ENCODE data around the gene SEC31B. TPM values are rescaled to one million over a fixed set of nuclear protein-coding genes. Genes with fewer than 3 reads are reported as not detected.

The SEC31B gene
- total RNA-seq, 1 donor: 5.4 TPM

DNA sequence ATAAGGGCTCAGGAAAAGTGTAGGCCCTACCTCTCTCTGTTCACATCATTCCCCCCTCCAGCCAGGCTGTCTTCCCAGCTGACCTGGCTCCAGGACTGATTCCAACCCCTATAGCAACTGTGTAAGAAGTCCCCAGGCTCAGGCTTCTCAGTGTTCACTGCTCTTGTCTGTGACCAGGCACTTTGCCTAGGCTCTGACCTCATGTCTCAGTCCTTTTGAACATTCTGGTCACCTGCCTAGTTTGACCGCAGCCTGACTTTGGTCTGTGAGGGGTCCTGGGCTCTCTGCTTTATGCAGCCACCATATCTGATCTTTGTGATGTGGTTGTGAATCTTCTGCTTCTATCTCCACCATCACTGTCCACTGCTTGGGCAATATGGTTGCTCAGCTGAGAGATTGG lies 40.6 kb upstream of the SEC31B start:
- Histone ChIP-seq H3K4me1 (ENCODE audit: insufficient read depth, low read length) (peaks cover 14% of the 10 kb centered on the region), H3K4me3 (ENCODE audit: insufficient read depth, low read length) (no peak overlapping the region), H3K4me2 (ENCODE audit: insufficient read depth, low read length) (no peak overlapping the region), H3K9me3 (ENCODE audit: low read depth, low read length) (no peaks in the 10 kb centered on the region), H4K20me1 (ENCODE audit: insufficient read depth, low read length) (peaks cover 8% of the 10 kb centered on the region), H2AFZ (ENCODE audit: low read length) (no peak overlapping the region), H3K36me3 (ENCODE audit: insufficient read depth, low read length) (peaks cover 11% of the 10 kb centered on the region), H3K79me2 (ENCODE audit: insufficient read depth, low read length) (no peaks in the 10 kb centered on the region), H3K27me3 (ENCODE audit: insufficient read depth, low read length) (peaks cover 11% of the 10 kb centered on the region), H3K27ac (ENCODE audit: low read depth, low read length) (no peak overlapping the region)
- TF ChIP-seq, protein P1, sequence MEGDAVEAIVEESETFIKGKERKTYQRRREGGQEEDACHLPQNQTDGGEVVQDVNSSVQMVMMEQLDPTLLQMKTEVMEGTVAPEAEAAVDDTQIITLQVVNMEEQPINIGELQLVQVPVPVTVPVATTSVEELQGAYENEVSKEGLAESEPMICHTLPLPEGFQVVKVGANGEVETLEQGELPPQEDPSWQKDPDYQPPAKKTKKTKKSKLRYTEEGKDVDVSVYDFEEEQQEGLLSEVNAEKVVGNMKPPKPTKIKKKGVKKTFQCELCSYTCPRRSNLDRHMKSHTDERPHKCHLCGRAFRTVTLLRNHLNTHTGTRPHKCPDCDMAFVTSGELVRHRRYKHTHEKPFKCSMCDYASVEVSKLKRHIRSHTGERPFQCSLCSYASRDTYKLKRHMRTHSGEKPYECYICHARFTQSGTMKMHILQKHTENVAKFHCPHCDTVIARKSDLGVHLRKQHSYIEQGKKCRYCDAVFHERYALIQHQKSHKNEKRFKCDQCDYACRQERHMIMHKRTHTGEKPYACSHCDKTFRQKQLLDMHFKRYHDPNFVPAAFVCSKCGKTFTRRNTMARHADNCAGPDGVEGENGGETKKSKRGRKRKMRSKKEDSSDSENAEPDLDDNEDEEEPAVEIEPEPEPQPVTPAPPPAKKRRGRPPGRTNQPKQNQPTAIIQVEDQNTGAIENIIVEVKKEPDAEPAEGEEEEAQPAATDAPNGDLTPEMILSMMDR (IDR thresholded peaks at IDR 0.05; ENCODE audit: extremely low read depth, low read depth, low read length): no peak
- no peak for DNase-seq (ENCODE audit: insufficient read length, low spot score, missing footprints)

DNA sequence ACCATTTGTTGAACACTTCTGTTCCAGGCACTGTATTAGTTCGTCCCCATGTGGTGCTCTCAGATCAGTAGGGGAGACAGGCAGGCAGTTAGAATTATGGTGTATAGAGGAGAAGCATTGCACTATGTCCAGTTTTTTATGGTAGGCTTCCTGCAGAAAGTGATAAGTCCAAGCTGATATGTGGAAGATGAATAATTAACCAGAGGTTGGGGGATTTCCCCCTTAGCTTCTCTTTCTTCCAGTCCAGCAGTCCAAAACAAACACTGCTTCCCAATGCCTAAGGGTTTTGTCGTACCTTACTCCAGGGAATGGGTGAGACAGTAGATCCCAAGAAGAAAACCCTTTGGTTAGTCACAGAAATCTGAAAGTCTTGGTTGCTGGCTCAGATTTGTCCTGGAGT lies 35.2 kb upstream of the SEC31B start:
- Histone ChIP-seq H4K20me1 (ENCODE audit: insufficient read depth, low read length) (peaks cover under 1% of the 10 kb centered on the region), H3K4me3 (ENCODE audit: insufficient read depth, low read length) (no peak overlapping the region), H3K27me3 (ENCODE audit: insufficient read depth, low read length) (no peaks in the 10 kb centered on the region), H3K4me2 (ENCODE audit: insufficient read depth, low read length) (no peak overlapping the region), H3K27ac (ENCODE audit: low read depth, low read length) (no peak overlapping the region), H2AFZ (ENCODE audit: low read length) (no peak overlapping the region), H3K79me2 (ENCODE audit: insufficient read depth, low read length) (no peaks in the 10 kb centered on the region), H3K9me3 (ENCODE audit: low read depth, low read length) (no peaks in the 10 kb centered on the region), H3K4me1 (ENCODE audit: insufficient read depth, low read length) (no peaks in the 10 kb centered on the region), H3K36me3 (ENCODE audit: insufficient read depth, low read length) (peaks cover 20% of the 10 kb centered on the region)
- no peak for DNase-seq (ENCODE audit: insufficient read length, low spot score, missing footprints)
- TF ChIP-seq, protein P1 (IDR thresholded peaks at IDR 0.05; ENCODE audit: extremely low read depth, low read depth, low read length): no peak

DNA sequence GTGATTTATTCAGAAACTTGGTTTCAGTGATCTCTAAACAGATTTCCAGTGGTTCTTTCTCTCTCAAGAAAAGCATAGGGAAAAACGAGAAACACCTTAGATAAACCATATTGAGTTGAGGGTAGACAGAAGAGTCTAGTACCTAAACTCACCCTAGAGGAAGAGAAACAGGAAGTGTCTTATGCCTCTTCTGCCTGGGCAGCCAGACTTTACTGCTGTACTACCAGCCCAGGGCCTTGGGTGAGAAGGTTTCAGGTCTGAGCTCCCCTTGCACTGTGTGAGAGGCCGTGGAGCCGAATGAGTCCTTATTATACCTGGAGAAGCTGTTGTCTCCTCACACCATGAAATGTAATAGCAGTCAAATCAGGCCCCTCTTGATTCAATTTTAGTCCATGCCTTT lies 34.3 kb upstream of the SEC31B start:
- peaks cover 30% of the 10 kb centered on the region for H3K36me3 ChIP-seq (ENCODE audit: insufficient read depth, low read length)
- no peaks in the 10 kb centered on the region for H3K79me2 ChIP-seq (ENCODE audit: insufficient read depth, low read length)
- H3K4me3 ChIP-seq (ENCODE audit: insufficient read depth, low read length): no peak overlapping the region
- no peaks in the 10 kb centered on the region for H3K27me3 ChIP-seq (ENCODE audit: insufficient read depth, low read length)
- TF ChIP-seq, protein P1 (IDR thresholded peaks at IDR 0.05; ENCODE audit: extremely low read depth, low read depth, low read length): no peak
- no peak overlapping the region for H2AFZ ChIP-seq (ENCODE audit: low read length)
- H4K20me1 ChIP-seq (ENCODE audit: insufficient read depth, low read length): no peaks in the 10 kb centered on the region
- no peak overlapping the region for H3K4me2 ChIP-seq (ENCODE audit: insufficient read depth, low read length)
- no peaks in the 10 kb centered on the region for H3K9me3 ChIP-seq (ENCODE audit: low read depth, low read length)
- H3K27ac ChIP-seq (ENCODE audit: low read depth, low read length): no peak overlapping the region
- H3K4me1 ChIP-seq (ENCODE audit: insufficient read depth, low read length): no peaks in the 10 kb centered on the region
- DNase-seq (ENCODE audit: insufficient read length, low spot score, missing footprints): no peak

DNA sequence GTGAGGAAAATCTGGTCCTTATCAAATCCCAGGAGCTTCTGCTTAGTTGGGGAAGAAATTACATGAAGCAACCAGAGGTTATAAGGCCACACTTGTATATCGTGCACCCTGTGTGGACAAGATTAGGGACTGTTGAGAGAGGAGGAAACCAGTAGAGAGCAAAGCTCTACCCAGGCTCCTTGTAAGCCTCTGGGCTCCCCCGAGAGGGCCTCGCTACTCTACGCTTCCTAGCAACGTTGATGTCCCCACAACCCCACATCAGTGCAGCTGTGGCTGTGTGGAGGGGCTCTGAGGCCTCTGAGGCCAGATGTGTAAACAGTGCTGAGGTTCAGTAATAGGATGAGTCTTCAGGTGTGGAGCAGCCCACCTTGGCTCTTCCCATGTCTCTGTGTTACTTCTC lies 32.1 kb upstream of the SEC31B start:
- H3K9me3 ChIP-seq (ENCODE audit: low read depth, low read length): no peaks in the 10 kb centered on the region
- no peak overlapping the region for H2AFZ ChIP-seq (ENCODE audit: low read length)
- TF ChIP-seq, protein P1 (IDR thresholded peaks at IDR 0.05; ENCODE audit: extremely low read depth, low read depth, low read length): no peak
- no peak overlapping the region for H3K27ac ChIP-seq (ENCODE audit: low read depth, low read length)
- no peak overlapping the region for H3K4me3 ChIP-seq (ENCODE audit: insufficient read depth, low read length)
- H3K79me2 ChIP-seq (ENCODE audit: insufficient read depth, low read length): no peaks in the 10 kb centered on the region
- no peaks in the 10 kb centered on the region for H3K27me3 ChIP-seq (ENCODE audit: insufficient read depth, low read length)
- no peak for DNase-seq (ENCODE audit: insufficient read length, low spot score, missing footprints)
- H4K20me1 ChIP-seq (ENCODE audit: insufficient read depth, low read length): no peaks in the 10 kb centered on the region
- no peak overlapping the region for H3K4me2 ChIP-seq (ENCODE audit: insufficient read depth, low read length)
- no peaks in the 10 kb centered on the region for H3K4me1 ChIP-seq (ENCODE audit: insufficient read depth, low read length)
- peaks cover 47% of the 10 kb centered on the region for H3K36me3 ChIP-seq (ENCODE audit: insufficient read depth, low read length)

Measured in osteoblast (primary cell).